CD4-positive, alpha-beta T cell treated with Interleukin-6 at 100 ng/mL for 8 hours (primary cell): ENCODE data around the gene TUBGCP6.
"Not testable (repeated sequence)": the region's sequence is repeated elsewhere in the genome, so short reads cannot be mapped to it uniquely, and the experiment has no call there.

Experiments used
- DNase-seq: peaks from one replicate; pipeline ENCODE4 v3.0.0-alpha.2; 2020; ENCODE audit warnings: mixed read lengths, low spot score

Gene TUBGCP6

GRCh38 chr22:50169774-50170341 is 75.0 kb downstream of the TUBGCP6 start:
- no peak for DNase-seq

- DNase-seq = no peak
Observed at GRCh38 chr22:50169181-50169759, 75.6 kb downstream of the TUBGCP6 start.

DNA sequence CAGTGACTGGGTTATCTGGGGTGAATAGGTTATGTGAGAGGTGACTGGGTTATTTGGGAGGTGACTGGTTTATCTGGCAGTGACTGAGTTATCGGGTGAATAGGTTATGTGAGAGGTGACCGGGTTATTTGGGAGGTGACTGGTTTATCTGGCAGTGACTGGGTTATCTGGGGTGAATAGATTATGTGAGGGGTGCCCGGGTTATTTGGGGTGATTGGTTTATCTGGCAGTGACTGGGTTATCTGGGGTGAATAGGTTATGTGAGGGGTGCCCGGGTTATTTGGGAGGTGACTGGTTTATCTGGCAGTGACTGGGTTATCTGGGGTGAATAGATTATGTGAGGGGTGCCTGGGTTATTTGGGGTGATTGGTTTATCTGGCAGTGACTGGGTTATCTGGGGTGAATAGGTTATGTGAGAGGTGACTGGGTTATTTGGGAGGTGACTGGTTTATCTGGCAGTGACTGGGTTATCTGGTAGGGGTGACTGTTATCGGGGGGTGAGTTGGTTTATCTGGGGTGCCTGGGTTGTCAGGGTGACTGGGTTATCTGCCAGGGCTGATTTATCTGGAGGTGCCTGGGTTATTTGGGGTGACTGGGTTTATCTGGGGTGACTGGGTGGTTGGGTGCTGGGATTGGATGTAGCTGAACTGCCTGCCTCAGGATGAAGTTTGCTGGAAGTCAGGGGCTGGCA is 76.2 kb downstream of the TUBGCP6 start:
- not testable (repeated sequence) for DNase-seq

DNA sequence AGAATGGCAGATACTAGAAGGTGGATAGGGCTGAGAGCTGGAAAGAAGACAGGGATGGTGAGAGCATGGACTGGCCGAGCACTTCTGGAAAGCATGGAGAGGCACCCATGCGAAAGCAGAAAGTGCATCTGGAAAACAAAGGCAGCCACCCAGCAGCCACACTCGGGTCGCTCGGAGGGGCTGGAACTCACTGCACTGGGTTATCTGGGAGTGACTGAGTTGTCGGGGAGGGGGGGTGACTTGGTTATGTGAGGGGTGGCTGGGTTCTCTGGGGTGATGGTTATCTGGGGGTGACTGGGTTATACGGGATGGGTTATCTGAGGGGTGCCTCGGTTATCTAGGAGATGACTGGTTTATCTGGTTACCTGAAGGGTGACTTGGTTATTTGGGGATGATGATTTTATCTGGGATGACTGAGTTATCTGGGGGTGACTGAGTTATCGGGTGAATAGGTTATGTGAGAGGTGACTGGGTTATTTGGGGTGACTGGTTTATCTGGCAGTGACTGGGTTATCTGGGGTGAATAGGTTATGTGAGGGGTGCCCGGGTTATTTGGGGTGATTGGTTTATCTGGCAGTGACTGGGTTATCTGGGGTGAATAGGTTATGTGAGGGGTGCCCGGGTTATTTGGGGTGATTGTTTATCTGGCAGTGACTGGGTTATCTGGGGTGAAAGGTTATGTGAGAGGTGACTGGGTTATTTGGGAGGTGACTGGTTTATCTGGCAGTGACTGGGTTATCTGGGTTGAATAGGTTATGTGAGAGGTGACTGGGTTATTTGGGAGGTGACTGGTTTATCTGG is 76.9 kb downstream of the TUBGCP6 start:
- DNase-seq = no peak
